GM12878 (cell line): ENCODE results near the gene SORBS1. TPM values are rescaled to one million over a fixed set of nuclear protein-coding genes. Genes with fewer than 3 reads are reported as not detected.

Source experiments
- ATAC-seq: fragments of 200-7000 bp; cut with Tn5 transposase; 3 replicates; pipeline ENCODE4 v1.9.1; 2020; ENCODE audit warnings: mild to moderate bottlenecking, moderate library complexity
- BruUV-seq: library from RNA; stranded (reverse); fragments of 400-500 nt; replicated peaks from 2 replicates; lab custom pipeline; 2021; lab: Mats Ljungman, UMichigan
- CTCF ChIA-PET: fragments of 300-600 bp; sonication (Branson Sonifier 250); formaldehyde crosslinking; extraction: SDS; loops from one replicate; lab custom pipeline; 2021; ENCODE audit warnings: inconsistent platforms; lab: Yijun Ruan, JAX
- POLR2A ChIA-PET: fragments of 350-600 bp; formaldehyde crosslinking; extraction: SDS; loops from one replicate; lab custom pipeline; 2021; ENCODE audit warnings: inconsistent platforms; lab: Charles Lee
- RAD21 ChIA-PET: fragments of 300-600 bp; sonication (Branson Sonifier 250); formaldehyde crosslinking; loops from one replicate; lab custom pipeline; 2023; ENCODE audit warnings: antibody characterized with exemption; ENCODE audit not compliant: unreplicated experiment; lab: Charles Lee
- SMC1A ChIA-PET: fragments of 300-600 bp; sonication (Branson Sonifier 250); formaldehyde crosslinking; loops from one replicate; lab custom pipeline; 2023; ENCODE audit not compliant: unreplicated experiment, uncharacterized antibody; lab: Charles Lee
- DNase-seq: peaks from one replicate; pipeline ENCODE4 v3.0.0-alpha.2; 2011; ENCODE audit warnings: low read depth, low spot score
- FAIRE-seq: peaks from 3 replicates; lab custom pipeline; 2011; peaks lifted over from hg19 to GRCh38; lab: Jason Lieb, UNC
- H2AFZ ChIP-seq: 2 replicates; pipeline ENCODE4 v1.6.0; 2011; ENCODE audit warnings: low read depth, low read length, control low read depth; ENCODE audit not compliant: control insufficient read depth
- H3K27ac ChIP-seq: 2 replicates; pipeline ENCODE4 v1.5.1; 2011; ENCODE audit warnings: control low read depth; ENCODE audit not compliant: control insufficient read depth, insufficient read depth
- H3K27me3 ChIP-seq, 2 experiments: replicated peaks in 1 of 2; 2 replicates each; pipeline versions ENCODE4 v1.6.0 to v1.6.1; 2011; ENCODE audit warnings: low read length in 1 of 2; ENCODE audit not compliant: control insufficient read depth in 2 of 2, insufficient read depth in 2 of 2
- H3K36me3 ChIP-seq, 2 experiments: 2 replicates each; pipeline ENCODE4 v1.5.1; 2011; ENCODE audit warnings: low read length in 1 of 2; ENCODE audit not compliant: control insufficient read depth in 2 of 2, insufficient read depth in 2 of 2
- H3K4me1 ChIP-seq: 2 replicates; pipeline ENCODE4 v1.6.1; 2011; ENCODE audit warnings: mild to moderate bottlenecking, low read length, moderate library complexity, mixed read lengths; ENCODE audit not compliant: control insufficient read depth, insufficient read depth
- H3K4me2 ChIP-seq: 2 replicates; pipeline ENCODE4 v1.6.0; 2011; ENCODE audit warnings: control low read depth; ENCODE audit not compliant: control insufficient read depth, insufficient read depth
- H3K4me3 ChIP-seq: fragments of 200-600 bp; sonication (generic); 2 replicates; pipeline ENCODE4 v1.5.1; 2016
- H3K79me2 ChIP-seq: 2 replicates; pipeline ENCODE4 v1.6.0; 2011; ENCODE audit warnings: low read length; ENCODE audit not compliant: control insufficient read depth, insufficient read depth
- H3K9ac ChIP-seq: 2 replicates; pipeline ENCODE4 v1.8.0; 2011; ENCODE audit warnings: low read length, control low read depth, mixed read lengths; ENCODE audit not compliant: control insufficient read depth, insufficient read depth
- H3K9me3 ChIP-seq: replicated peaks from 3 replicates; pipeline ENCODE4 v1.5.1; 2011; ENCODE audit warnings: mild to moderate bottlenecking, low read length; ENCODE audit not compliant: control insufficient read depth, insufficient read depth
- H4K20me1 ChIP-seq: 2 replicates; pipeline ENCODE4 v1.6.0; 2011; ENCODE audit not compliant: control insufficient read depth, insufficient read depth
- BACH1 ChIP-seq: fragments of 450-650 bp; IDR thresholded peaks from 2 replicates; pipeline ENCODE4 v1.6.1; 2017; ENCODE audit warnings: mild to moderate bottlenecking, borderline replicate concordance
- E2F8 ChIP-seq: fragments of 450-650 bp; IDR thresholded peaks from 2 replicates; pipeline ENCODE4 v1.6.1; 2018; ENCODE audit warnings: mild to moderate bottlenecking, low read depth, moderate library complexity; ENCODE audit not compliant: partially characterized antibody
- GABPA ChIP-seq: IDR thresholded peaks from 2 replicates; pipeline ENCODE4 v1.6.1; 2014; ENCODE audit warnings: antibody characterized with exemption, low read depth, mild to moderate bottlenecking, inconsistent platforms
- IRF4 ChIP-seq: IDR thresholded peaks from 2 replicates; pipeline ENCODE4 v1.6.1; 2011; ENCODE audit warnings: low read depth, low read length
- KAT2A ChIP-seq: conservative IDR thresholded peaks from 2 replicates; pipeline ENCODE4 v1.6.1; 2011; ENCODE audit warnings: low read depth, low read length; ENCODE audit not compliant: control insufficient read depth
- MLLT1 ChIP-seq: fragments of 450-650 bp; IDR thresholded peaks from 2 replicates; pipeline ENCODE4 v1.6.1; 2016; ENCODE audit warnings: mild to moderate bottlenecking
- PML ChIP-seq: IDR thresholded peaks from 2 replicates; pipeline ENCODE4 v1.6.1; 2012; ENCODE audit warnings: low read length, inconsistent platforms
- SIX5 ChIP-seq: IDR thresholded peaks from 2 replicates; pipeline ENCODE4 v1.6.1; 2011; ENCODE audit warnings: mild to moderate bottlenecking, low read depth, low read length, moderate library complexity; ENCODE audit not compliant: severe bottlenecking
- TAF1 ChIP-seq: IDR thresholded peaks from 2 replicates; pipeline ENCODE4 v1.6.1; 2011; ENCODE audit warnings: mild to moderate bottlenecking, low read depth, low read length, borderline replicate concordance
- YBX1 ChIP-seq: fragments of 450-650 bp; IDR thresholded peaks from 2 replicates; pipeline ENCODE4 v1.6.1; 2016; ENCODE audit warnings: antibody characterized with exemption
- ZNF24 ChIP-seq: fragments of 450-650 bp; IDR thresholded peaks from 2 replicates; pipeline ENCODE4 v1.6.1; 2017; ENCODE audit warnings: antibody characterized with exemption, mild to moderate bottlenecking
- WGBS: methylation state at CpG from one replicate; pipeline ENCODE4 v1.1.6; 2016; ENCODE audit warnings: low lambda C conversion rate; ENCODE audit not compliant: insufficient replicate concordance, insufficient coverage; ENCODE audit errors: missing lambda C conversion rate; 5-methylcytosine and 5-hydroxymethylcytosine counted together
- in situ Hi-C: fragments of 300-500 bp; cut with MboI; formaldehyde crosslinking; loops from 9 replicates; pipeline ENCODE4 v1.14.3; 2018; ENCODE audit warnings: mixed read lengths
- intact Hi-C: fragments of 100-400 bp; cut with micrococcal nuclease; formaldehyde crosslinking; loops from one replicate; pipeline ENCODE4 v1.14.2; 2022; ENCODE audit not compliant: unreplicated experiment
- polyA plus RNA-seq, 11 experiments: library from polyadenylated mRNA; depleted of rRNA in 4 of 11; unstranded in 6 of 11; stranded (reverse) in 5 of 11; fragments of >200 nt; fragmentation: Nextera tagmentation in 4 of 11; fragmentation: Illumina TruSeq in 1 of 11; extraction: Ambion mirVana in 4 of 11; extraction: Trizol in 1 of 11; gene quantifications; 1 replicate in 1 of 11; 2 replicates in 10 of 11; pipeline versions ENCODE4 v1.2.1 to v1.2.3, GENCODE V29; 2011 to 2016; ENCODE audit warnings: inconsistent platforms in 2 of 11, missing spikeins in 2 of 11, low read depth in 1 of 11
- total RNA-seq, 4 experiments: library from RNA; depleted of rRNA in 3 of 4; stranded (reverse); fragments of >200 nt in 3 of 4; fragmentation: Illumina TruSeq in 1 of 4; extraction: Trizol in 1 of 4; gene quantifications; 2 replicates each; pipeline versions ENCODE4 v1.2.1 to v1.2.3, GENCODE V29; 2013 to 2021
- TF ChIP-seq, protein P1 (sequence below): IDR thresholded peaks from 2 replicates; pipeline ENCODE4 v1.6.1; 2012; ENCODE audit warnings: low read depth, low read length, improper control_type of control experiment

The SORBS1 gene
- total and polyA plus RNA-seq, 10 of the 15 experiments (the other 5 are each of a cell fraction or from before 2014, with no cell fraction given), result 0.13 to 0.75 (median 0.39) TPM

- BruUV-seq, result no TSS peak
Measured at GRCh38 chr10:95336702-95337101, 224.5 kb downstream of the SORBS1 start.

DNA sequence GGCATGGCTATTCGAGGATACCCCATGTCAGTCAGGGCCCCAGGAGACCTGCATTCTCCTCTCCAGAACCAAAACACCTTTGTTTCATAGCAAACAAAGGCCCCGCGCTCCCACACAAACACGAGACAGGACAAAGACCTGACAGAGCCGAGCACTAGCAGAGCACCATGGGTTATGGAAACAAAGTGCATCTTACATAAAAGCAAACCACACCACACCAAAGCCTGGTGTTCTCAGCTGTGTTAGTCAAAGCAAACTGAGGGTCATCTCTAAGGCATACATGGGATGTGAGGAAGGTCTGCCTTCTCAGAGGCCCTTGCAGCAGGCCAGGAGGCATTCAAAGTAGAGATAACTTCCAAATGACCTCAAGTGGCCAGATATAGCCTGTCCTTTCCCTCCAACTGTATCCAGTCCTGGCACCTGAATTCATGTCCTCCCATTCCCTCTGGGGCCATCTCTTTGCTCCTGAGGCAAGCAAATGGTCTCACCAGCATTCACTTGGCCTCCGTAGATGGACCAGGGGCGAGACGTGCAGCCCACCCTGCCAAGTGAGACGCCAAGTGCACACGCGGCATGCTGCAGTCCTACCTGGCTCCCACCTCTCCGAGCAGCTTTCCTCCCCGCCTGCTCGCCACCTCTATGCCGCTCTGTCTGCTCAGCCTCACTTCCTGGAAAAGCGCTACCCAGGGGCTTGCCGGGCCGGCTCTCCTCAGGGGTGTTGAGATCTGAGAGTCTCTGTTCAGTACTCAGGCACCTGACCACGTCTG, 225.1 kb downstream of the SORBS1 start:
- ATAC-seq (no peak), FAIRE-seq (no peak), DNase-seq (no peak)
- no TSS peak for BruUV-seq
- intact Hi-C loops, result no loop called here
- ChIA-PET RAD21 (no interaction called here), SMC1A (interaction anchor here (0.6 to 1.2 kb wide), 2 partner anchors 51 to 690 kb away, joined by 3 read pairs; no protein-coding TSS in a partner anchor), CTCF (interaction anchor here (1.5 kb wide), 1 partner anchor 24 kb away, joined by 5 read pairs; no protein-coding TSS in a partner anchor), POLR2A (no interaction called here)
- no peaks in the 10 kb centered on the region for H3K9me3 ChIP-seq
- H3K9ac ChIP-seq, result no peak overlapping the region
- no peaks in the 10 kb centered on the region for H4K20me1 ChIP-seq
- no peak overlapping the region for H3K4me2 ChIP-seq
- no peaks in the 10 kb centered on the region for H3K27me3 ChIP-seq
- H3K27ac ChIP-seq, result no peak overlapping the region
- no peaks in the 10 kb centered on the region for H3K79me2 ChIP-seq
- H3K36me3 ChIP-seq, result no peaks in the 10 kb centered on the region; a peak in 1 of 4 replicates
- H3K4me3 ChIP-seq, result no peak overlapping the region
- 80% methylated on average over 19 of the region's 19 CpGs for WGBS
- H3K4me1 ChIP-seq, result peaks cover 4% of the 10 kb centered on the region; the same call in 1 of the 2 replicates
- no peak overlapping the region for H2AFZ ChIP-seq
- in situ Hi-C loops, result no loop called here
- TF ChIP-seq BACH1 (no peak), PML (no peak), E2F8 (no peak), ZNF24 (no peak), GABPA (no peak), MLLT1 (no peak), SIX5 (no peak), KAT2A (no peak), IRF4 (no peak)
- TF ChIP-seq, protein P1, sequence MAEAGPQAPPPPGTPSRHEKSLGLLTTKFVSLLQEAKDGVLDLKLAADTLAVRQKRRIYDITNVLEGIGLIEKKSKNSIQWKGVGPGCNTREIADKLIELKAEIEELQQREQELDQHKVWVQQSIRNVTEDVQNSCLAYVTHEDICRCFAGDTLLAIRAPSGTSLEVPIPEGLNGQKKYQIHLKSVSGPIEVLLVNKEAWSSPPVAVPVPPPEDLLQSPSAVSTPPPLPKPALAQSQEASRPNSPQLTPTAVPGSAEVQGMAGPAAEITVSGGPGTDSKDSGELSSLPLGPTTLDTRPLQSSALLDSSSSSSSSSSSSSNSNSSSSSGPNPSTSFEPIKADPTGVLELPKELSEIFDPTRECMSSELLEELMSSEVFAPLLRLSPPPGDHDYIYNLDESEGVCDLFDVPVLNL, result no peak

More at GRCh38 chr10:95336702-95337101, 224.5 kb downstream of the SORBS1 start:
- no peak overlapping the region for H2AFZ ChIP-seq
- in situ Hi-C loops, result no loop called here
- H3K36me3 ChIP-seq, result no peaks in the 10 kb centered on the region; a peak in 1 of 4 replicates
- DNase-seq, result no peak
- H3K9ac ChIP-seq, result no peak overlapping the region
- CTCF ChIA-PET, result interaction anchor here (0.6 to 1.5 kb wide), 2 partner anchors 23 to 220 kb away, joined by 4 to 5 read pairs; no protein-coding TSS in a partner anchor
- intact Hi-C loops, result no loop called here
- RAD21 ChIA-PET, result no interaction called here
- no peak overlapping the region for H3K4me2 ChIP-seq
- no peak overlapping the region for H3K27ac ChIP-seq
- POLR2A ChIA-PET, result no interaction called here
- no peak for TF ChIP-seq YBX1
- TF ChIP-seq TAF1, result no peak
- TF ChIP-seq, all 136 proteins: peak for 0
- Histone ChIP-seq H3K27me3 (no peaks in the 10 kb centered on the region), H3K4me3 (no peak overlapping the region), H4K20me1 (no peaks in the 10 kb centered on the region), H3K9me3 (no peaks in the 10 kb centered on the region), H3K79me2 (no peaks in the 10 kb centered on the region), H3K4me1 (peaks cover 4% of the 10 kb centered on the region; the same call in 1 of the 2 replicates)
- SMC1A ChIA-PET, result interaction anchor here (1.1 to 1.2 kb wide), 2 partner anchors 25 to 50 kb away, joined by 3 read pairs; no protein-coding TSS in a partner anchor
- no peak for FAIRE-seq
- 84% methylated on average over 9 of the region's 9 CpGs for WGBS
- ATAC-seq, result no peak
